ENCODE data around the gene TUBGCP3.

The TUBGCP3 gene

DNA sequence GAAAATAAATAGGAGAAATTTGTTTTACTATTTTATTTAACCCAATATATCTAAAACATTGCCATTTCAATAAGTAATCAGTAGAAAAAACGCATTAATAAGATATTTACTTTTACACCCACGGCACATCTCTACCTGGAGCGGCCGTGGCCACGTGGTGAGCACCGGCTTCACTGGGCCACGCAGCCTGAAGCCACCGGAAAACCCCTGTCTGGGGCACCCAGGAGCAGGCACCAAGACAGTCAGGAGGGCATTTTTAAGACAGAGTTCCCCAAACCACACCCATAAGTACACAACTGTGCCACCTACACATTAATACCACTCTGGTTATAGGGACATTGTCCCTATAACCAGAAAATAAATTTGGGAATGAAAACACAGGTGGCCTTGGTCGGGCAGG, 130.9 kb downstream of the TUBGCP3 start:
- no peak for DNase-seq
- TF ChIP-seq GATA1 (IDR thresholded peaks at IDR 0.05; ENCODE audit: low read depth, low read length) (no peak), POLR2A (IDR thresholded peaks at IDR 0.05; ENCODE audit: low read length) (no peak)

DNA sequence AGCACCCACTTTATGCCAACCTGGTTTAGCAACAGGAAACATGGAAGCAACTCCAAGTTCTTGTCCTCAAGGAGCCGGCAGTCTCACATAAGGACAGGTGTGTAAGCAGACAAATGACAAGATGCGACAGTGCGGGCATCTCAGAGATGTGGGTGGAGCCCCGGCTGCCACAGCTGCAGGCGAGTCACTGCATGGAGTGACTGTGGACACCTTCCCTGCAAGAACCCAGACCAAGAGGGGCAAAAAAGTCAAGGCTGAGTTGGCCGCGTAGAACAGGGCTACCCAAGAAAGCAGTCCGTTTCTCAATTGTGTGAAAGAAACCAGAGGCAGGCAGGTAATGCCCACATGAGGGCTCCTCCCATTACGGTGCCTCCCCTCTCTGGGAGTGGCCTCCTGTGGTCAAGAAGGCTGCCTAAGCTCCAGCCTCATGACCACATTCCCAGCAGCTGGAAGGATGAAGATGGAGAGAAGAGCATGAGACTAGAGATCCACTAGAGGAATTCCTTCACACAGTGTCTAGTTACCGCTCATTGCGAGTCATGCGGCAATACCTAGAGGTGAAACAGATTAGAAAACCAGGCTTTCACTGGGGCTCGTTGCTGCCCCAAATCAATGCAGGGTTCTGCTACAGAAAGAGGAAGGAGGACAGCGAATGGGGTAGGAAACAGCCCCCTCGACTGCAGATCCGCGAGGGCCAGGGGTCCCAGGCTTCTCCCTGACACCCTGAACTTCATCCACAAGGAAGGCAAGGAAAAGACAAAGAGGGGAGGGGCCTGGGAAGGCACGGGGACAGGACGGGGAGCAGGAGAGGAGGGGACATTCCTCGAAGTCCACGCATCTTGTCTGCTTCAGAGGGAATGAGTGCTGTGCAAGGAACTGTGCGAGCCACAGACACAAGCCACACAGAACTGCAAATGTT, 131.6 kb downstream of the TUBGCP3 start:
- DNase-seq, result no peak
- no peak for TF ChIP-seq POLR2A (IDR thresholded peaks at IDR 0.05; ENCODE audit: low read length)
- TF ChIP-seq GATA1 (IDR thresholded peaks at IDR 0.05; ENCODE audit: low read depth, low read length), result no peak

DNA sequence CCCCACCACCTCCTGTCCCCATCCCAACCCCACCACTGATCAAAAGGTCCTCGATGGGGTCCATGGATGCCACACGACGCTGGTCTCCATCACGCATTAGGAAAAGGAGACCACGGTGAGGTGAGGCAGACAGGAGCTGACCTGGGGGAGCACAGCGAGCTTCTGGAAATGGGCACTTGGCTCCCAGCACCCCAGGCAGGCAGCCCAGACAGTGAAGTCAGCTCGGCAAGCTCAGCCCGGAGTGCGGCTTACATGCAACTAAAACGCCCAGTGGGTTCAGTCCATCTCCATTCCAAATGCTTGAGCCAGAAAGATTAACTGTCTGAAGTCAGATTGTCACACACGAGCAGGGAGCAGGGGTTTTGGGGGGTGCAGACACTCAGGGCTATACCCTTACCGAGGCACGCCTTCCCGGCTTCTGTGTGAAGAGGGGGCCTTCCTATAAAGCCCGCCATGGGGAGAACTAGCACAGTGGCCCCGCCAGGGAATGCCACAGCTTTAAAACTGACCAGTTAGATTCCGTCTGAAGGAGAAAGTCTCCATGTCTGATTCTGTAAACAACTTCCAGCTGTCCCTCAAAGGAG, 132.4 kb downstream of the TUBGCP3 start:
- TF ChIP-seq GATA1 (IDR thresholded peaks at IDR 0.05; ENCODE audit: low read depth, low read length) (no peak), POLR2A (IDR thresholded peaks at IDR 0.05; ENCODE audit: low read length) (no peak)
- DNase-seq, result no peak

DNA sequence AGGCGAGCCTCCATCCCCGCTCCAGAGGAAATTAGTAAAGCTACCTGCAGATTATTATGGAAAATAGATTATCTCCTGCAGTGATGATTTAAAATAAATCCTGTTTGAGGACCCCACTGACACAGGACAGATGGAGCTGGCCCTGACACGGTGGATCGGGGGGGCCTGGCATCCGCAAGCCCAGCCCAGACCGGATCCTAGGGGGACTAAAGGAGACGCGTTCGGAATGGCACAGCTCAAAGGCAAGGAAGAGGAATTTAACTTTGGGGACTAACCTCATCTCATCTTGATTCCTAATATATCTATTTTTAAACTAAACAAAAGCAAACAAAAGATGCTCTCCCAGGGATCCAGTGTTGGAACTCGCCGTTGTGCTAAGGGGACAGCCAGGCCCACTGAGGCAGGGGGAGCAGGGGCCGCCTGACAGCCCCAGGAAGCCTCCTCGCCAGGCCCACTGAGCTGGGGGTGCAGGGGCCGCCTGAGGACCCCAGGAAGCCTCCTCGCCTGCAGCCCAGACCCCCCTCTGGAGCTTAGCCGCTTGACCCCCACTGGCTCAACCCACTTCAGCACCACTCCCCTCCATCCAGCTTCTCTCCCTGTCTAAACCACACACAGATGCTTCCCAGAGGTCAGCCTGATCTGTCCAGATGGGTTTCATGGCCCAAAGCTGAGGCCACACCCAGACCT, 133.2 kb downstream of the TUBGCP3 start:
- no peak for TF ChIP-seq GATA1 (IDR thresholded peaks at IDR 0.05; ENCODE audit: low read depth, low read length)
- no peak for DNase-seq

DNA sequence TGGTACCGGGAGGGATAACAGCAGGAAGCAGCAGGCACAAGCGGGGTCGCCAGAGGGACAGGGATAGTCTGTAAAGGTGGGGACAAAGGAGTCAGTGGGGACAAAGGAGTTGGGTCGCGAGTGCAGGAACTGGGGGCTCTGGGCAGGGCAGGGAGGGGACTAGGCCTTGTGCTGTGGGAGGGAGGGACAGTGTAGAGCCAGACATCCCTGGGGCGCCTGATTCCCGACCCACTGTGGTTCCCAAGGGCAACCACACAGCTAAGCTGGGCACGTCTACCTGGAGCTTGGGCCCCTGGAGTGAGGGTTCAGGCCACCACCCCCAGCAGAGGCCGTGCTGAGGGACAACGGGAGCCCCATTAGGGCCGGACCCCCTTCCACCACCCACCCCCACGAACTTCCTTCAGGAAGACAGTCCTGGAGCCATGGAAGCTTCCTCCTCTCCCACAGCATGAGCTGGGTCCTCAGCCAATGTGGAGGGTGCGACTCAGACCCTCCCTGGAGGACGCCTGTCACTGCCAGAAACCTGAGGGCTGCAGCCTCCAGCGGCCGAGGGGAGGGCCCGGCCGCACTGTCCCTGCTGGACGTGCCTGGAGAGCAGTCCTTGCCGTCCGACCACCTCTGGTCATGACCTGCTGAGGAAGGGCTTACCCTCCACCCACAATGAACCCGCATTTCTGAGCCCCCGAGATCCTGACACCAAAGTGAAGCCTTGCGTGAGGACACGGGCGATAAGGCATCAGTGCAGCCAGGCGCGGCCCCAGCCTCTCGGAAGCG, 133.9 kb downstream of the TUBGCP3 start:
- TF ChIP-seq GATA1 (IDR thresholded peaks at IDR 0.05; ENCODE audit: low read depth, low read length) (no peak), POLR2A (IDR thresholded peaks at IDR 0.05; ENCODE audit: low read length) (no peak)
- no peak for DNase-seq

DNA sequence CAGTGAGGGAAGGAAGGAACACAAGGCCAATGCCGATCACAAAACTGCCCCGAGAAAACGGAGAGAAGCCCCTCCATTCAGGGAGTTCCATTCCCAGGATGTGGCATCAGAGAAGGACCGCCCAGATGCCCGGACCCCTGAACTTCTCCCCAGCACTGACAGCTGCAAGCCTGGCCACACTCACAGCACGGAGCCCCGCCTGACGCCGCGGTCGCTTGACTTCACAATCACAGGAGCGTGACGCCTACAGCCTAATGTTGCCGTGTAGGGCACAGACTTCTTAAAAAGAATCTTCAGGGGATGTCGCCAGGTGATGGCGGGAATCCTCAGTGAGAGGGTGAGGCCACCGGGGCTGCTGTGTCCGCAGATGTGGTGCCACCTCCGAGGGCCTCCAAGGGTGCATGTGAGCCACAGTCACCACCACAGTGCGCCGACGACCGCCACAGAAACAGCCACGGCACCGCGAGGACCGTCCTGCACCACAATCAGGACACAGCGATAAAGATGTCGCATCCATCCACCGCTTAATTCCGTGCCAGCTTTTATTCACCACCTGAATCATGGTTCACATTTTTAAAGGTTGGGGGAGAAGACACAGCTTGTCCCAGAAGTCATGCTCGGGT, 134.6 kb downstream of the TUBGCP3 start:
- DNase-seq, result no peak
- TF ChIP-seq POLR2A (IDR thresholded peaks at IDR 0.05; ENCODE audit: low read length) (no peak), GATA1 (IDR thresholded peaks at IDR 0.05; ENCODE audit: low read depth, low read length) (no peak)

DNA sequence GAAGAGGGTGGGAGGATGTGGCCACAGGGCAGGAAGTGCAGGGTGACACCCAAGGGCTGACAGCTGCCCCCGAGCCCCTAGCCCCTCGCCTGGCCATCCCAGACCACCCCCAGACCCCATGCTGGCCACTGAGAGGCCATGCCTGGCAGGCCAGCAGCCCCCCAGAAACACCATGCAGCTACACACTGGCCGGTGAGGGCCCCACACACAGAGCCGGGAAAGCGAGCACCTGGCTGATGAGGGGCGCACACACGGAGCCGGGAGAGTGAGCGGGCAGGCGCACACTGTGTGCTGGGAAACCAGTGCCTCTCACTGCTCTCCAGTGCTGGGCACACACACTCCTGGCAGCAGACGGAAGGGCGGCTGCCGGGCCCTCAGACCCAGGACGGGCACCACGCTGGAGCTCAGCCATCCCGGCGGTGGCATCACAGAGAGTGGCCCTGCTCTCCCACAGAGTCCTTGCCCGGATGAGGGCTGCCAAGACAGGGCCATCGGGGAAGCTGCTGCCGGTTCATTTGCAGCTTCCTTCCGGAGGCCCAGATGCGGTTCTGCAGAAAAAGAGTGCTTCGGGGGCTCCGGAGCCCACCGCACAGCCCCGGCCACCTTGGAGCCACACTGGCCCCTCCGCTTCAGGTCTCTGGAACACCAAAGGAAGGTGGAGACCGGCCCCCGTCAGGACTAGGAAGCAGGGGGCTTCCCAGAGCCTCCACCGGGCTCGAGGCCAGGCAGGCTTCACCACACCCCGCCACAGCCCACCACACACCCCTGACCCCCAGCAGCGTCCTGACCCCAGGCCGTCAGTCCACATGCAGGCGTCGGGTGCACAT, 135.4 kb downstream of the TUBGCP3 start:
- no peak for DNase-seq
- no peak for TF ChIP-seq POLR2A (IDR thresholded peaks at IDR 0.05; ENCODE audit: low read length)

DNA sequence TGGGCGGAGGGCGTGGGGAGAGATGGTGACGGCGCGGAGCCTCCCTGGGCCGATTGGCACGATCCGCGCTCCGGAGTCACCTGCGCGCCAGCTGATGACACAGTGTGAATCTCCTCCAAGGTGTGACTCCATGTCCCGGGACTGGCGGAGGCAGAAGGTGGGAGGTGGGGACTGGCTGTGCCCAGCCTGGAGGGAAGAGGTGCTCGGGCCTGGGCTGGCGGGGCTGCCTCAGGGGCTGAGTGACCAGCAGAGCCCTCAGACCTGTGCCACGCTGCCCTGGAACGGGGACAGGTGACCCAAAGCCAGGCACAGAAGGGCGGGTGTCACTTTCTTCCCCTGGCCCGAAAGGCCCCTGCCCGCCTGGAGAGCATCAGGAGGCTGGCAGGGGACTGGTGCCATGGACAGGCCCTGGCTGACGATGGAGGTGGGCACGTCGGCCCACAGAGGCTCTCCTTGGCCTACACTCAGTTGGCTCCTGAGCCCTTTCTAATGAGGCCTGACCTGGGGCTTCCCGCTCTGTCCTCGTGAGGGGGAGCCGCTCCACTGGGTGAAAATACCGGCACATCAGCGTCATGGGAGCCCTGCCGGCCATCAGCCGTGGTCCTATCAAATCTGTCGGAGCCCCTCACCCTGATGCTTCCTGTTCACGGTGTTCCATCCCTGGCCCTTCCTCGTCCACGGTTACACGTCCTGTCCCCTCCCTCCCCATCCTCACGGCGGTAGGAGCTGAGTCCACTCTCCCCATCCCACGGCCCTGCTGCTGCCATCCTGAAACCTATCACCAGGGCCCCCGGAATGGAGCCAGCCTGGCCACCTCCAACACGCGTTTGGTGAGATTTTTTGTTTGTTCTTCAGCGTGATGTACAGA, 136.2 kb downstream of the TUBGCP3 start:
- no peak for TF ChIP-seq POLR2A (IDR thresholded peaks at IDR 0.05; ENCODE audit: low read length)
- TF ChIP-seq GATA1 (IDR thresholded peaks at IDR 0.05; ENCODE audit: low read depth, low read length), result no peak
- no peak for DNase-seq

DNA sequence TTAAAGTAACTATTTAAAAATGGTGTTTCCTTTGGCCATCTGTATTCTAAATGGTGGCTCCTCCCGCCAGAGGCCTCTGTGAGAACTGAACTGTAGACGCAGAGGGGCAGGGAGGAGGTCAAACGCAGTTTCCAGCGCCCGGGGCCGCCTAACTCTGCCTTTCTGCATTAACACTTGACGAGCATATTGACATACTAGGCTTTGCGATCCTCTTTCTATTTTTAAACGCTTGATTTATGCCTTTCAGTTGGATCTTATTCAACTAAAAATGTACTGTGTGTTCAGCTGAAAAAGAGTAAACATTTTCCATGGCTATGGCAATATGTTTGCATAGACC, 137.1 kb downstream of the TUBGCP3 start:
- no peak for DNase-seq
- TF ChIP-seq GATA1 (IDR thresholded peaks at IDR 0.05; ENCODE audit: low read depth, low read length) (no peak), POLR2A (IDR thresholded peaks at IDR 0.05; ENCODE audit: low read length) (no peak)

DNA sequence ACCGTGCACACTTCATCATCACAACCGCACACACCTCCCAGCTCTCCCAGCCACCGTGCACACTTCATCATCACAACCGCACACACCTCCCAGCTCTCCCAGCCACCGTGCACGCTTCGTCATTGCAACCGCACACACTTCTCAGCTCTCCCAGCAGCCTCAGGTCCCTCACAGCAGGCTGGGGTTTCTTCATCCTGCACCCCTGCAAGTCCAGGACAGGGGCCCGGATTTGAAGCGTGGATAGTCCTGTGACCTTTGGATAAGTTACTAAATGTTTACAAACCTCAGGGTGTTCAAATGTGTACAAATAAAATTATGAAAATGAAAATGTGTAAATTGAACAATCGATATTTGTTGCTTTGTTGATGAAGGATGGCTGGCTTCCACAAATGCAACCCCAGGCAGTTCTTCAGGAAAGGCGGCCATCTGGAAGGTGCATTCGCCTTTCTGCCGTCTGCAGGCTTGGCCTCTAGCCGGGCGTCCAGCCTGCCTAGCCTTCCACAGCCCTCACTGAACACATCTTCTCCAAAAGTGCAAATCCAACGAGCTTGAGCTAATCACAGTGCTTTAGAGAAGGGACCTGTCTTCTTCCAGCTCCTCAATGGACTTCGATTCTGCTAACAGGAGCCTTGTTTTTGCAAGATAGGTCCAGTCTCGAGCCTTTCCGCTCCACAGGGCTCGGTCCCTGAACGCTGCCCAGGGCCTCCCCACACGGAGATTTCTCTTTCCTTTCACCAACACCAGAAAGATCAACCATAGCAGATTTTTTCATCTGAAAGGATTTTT, 137.6 kb downstream of the TUBGCP3 start:
- no peak for DNase-seq
- no peak for TF ChIP-seq GATA1 (IDR thresholded peaks at IDR 0.05; ENCODE audit: low read depth, low read length)
- no peak for TF ChIP-seq POLR2A (IDR thresholded peaks at IDR 0.05; ENCODE audit: low read length)

DNA sequence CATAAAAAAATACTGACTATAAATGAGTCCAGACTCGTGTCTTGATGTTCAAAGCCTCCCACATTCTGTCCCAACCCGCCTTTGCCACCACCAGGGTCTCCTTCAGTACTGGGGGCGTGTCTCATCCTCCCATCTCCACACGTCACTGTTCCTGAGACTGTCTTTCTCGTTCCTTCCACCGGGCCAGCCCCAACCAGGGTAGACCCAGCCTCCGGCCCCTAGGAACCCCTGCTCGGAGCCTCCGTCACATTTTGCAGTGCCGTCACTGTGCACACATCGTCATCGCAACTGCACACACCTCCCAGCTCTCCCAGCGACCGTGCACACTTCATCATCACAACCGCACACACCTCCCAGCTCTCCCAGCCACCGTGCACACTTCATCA, 138.4 kb downstream of the TUBGCP3 start:
- TF ChIP-seq GATA1 (IDR thresholded peaks at IDR 0.05; ENCODE audit: low read depth, low read length) (no peak), POLR2A (IDR thresholded peaks at IDR 0.05; ENCODE audit: low read length) (no peak)
- no peak for DNase-seq

Data from erythroblast (primary cell).